HCT116 (cell line): Measurements from ENCODE around the gene LYSMD3. TPM values are rescaled to one million over a fixed set of nuclear protein-coding genes. Genes with fewer than 3 reads are reported as not detected.

Experiments
- ATAC-seq: fragments of 200-7000 bp; cut with Tn5 transposase; 2 replicates; pipeline ENCODE4 v1.9.1; 2020; ENCODE audit warnings: mild to moderate bottlenecking, moderate library complexity
- BruUV-seq: library from RNA; stranded (reverse); fragments of 400-500 nt; replicated peaks from 2 replicates; lab custom pipeline; 2021; lab: Mats Ljungman, UMichigan
- CTCF ChIA-PET: fragments of 300-600 bp; sonication (Branson Sonifier 250); formaldehyde crosslinking; loops from one replicate; lab custom pipeline; 2021; ENCODE audit warnings: antibody characterized with exemption; lab: Charles Lee
- POLR2A ChIA-PET: fragments of 300-600, 350-600 bp; sonication (Branson Sonifier 250); formaldehyde crosslinking; loops from one replicate; lab custom pipeline; 2021; ENCODE audit warnings: antibody characterized with exemption; lab: Charles Lee
- RAD21 ChIA-PET, 2 experiments: fragments of 300-600 bp; sonication (Branson Sonifier 250); formaldehyde crosslinking; loops; one replicate each; lab custom pipeline; 2023; ENCODE audit warnings: low total read pairs in 2 of 2; ENCODE audit not compliant: uncharacterized antibody in 2 of 2, unreplicated experiment in 2 of 2, low non-redundant PET in 1 of 2; lab: Charles Lee
- DNase-seq: peaks from one replicate; pipeline ENCODE4 v3.0.0-alpha.2; 2010; ENCODE audit warnings: low read depth, low spot score
- H2AFZ ChIP-seq: fragments of 200-600 bp; shearing (Covaris generic), sonication (generic); 2 replicates; pipeline ENCODE4 v1.6.1; 2017; ENCODE audit warnings: low read depth, mixed run types, mixed read lengths, antibody characterized with exemption, low read length; ENCODE audit not compliant: poor library complexity, severe bottlenecking
- H3K27ac ChIP-seq: 2 replicates; pipeline ENCODE4 v1.5.1; 2012; ENCODE audit warnings: low read depth, low read length
- H3K27me3 ChIP-seq: fragments of 200-600 bp; sonication (generic); 2 replicates; pipeline ENCODE4 v1.6.1; 2016; ENCODE audit warnings: mixed run types, low read length, mixed read lengths; ENCODE audit not compliant: insufficient read depth
- H3K36me3 ChIP-seq, 2 experiments: fragments of 200-500 bp in 1 of 2; fragments of 200-600 bp in 1 of 2; sonication (Bioruptor generic) in 1 of 2; sonication (generic) in 1 of 2; 2 replicates each; pipeline versions ENCODE4 v1.5.1 to v1.6.1; 2014 to 2016; ENCODE audit warnings: low read length in 2 of 2, inconsistent platforms in 1 of 2, mixed read lengths in 1 of 2, mixed run types in 1 of 2; ENCODE audit not compliant: insufficient read depth in 2 of 2, control insufficient read depth in 1 of 2
- H3K4me1 ChIP-seq, 2 experiments: fragments of 200-600 bp in 1 of 2; sonication (generic) in 1 of 2; 2 replicates each; pipeline versions ENCODE4 v1.5.1 to v1.6.1; 2012 to 2017; ENCODE audit warnings: low read length in 2 of 2, inconsistent platforms in 1 of 2, mild to moderate bottlenecking in 1 of 2, mixed read lengths in 1 of 2, mixed run types in 1 of 2, moderate library complexity in 1 of 2; ENCODE audit not compliant: insufficient read depth in 2 of 2, control insufficient read depth in 1 of 2
- H3K4me2 ChIP-seq: fragments of 200-600 bp; sonication (generic); 2 replicates; pipeline ENCODE4 v1.6.1; 2017; ENCODE audit warnings: mixed run types, low read length, mixed read lengths
- H3K4me3 ChIP-seq, 2 experiments: fragments of 200-600 bp in 1 of 2; sonication (generic) in 1 of 2; replicated peaks in 1 of 2; 2 replicates each; pipeline ENCODE4 v1.5.1; 2011 to 2016; ENCODE audit warnings: low read length in 2 of 2, control low read depth in 1 of 2, low read depth in 1 of 2, mild to moderate bottlenecking in 1 of 2, mixed read lengths in 1 of 2, mixed run types in 1 of 2
- H3K79me2 ChIP-seq: fragments of 200-600 bp; sonication (generic); 2 replicates; pipeline ENCODE4 v1.6.1; 2017; ENCODE audit warnings: mild to moderate bottlenecking, mixed run types, low read length, moderate library complexity, mixed read lengths; ENCODE audit not compliant: insufficient read depth
- H3K9ac ChIP-seq: fragments of 200-600 bp; sonication (generic); 2 replicates; pipeline ENCODE4 v1.6.1; 2016; ENCODE audit warnings: low read length, mixed read lengths
- H3K9me2 ChIP-seq: fragments of 200-600 bp; sonication (generic), shearing (Covaris generic); 2 replicates; pipeline ENCODE4 v1.6.1; 2017; ENCODE audit warnings: mixed run types, mild to moderate bottlenecking, moderate library complexity; ENCODE audit not compliant: insufficient read depth
- H3K9me3 ChIP-seq, 2 experiments: fragments of 200-500 bp in 1 of 2; fragments of 200-600 bp in 1 of 2; sonication (Bioruptor generic) in 1 of 2; sonication (generic) in 1 of 2; 2 replicates each; pipeline ENCODE4 v1.6.1; 2014 to 2017; ENCODE audit warnings: low read length in 2 of 2, mixed read lengths in 2 of 2, inconsistent platforms in 1 of 2, low read depth in 1 of 2, mild to moderate bottlenecking in 1 of 2, mixed run types in 1 of 2, moderate library complexity in 1 of 2; ENCODE audit not compliant: control insufficient read depth in 1 of 2, insufficient read depth in 1 of 2
- H4K20me1 ChIP-seq: fragments of 200-600 bp; sonication (generic), shearing (Covaris generic); 2 replicates; pipeline ENCODE4 v1.6.1; 2017; ENCODE audit warnings: mixed run types, mild to moderate bottlenecking, moderate library complexity; ENCODE audit not compliant: insufficient read depth
- CEBPB ChIP-seq: IDR thresholded peaks from 2 replicates; pipeline ENCODE4 v1.6.1; 2012; ENCODE audit warnings: low read depth
- EGR1 ChIP-seq: IDR thresholded peaks from 2 replicates; pipeline ENCODE4 v1.6.1; 2012; ENCODE audit warnings: low read depth
- EZH2 ChIP-seq: fragments of 200-600 bp; sonication (generic); IDR thresholded peaks from 2 replicates; pipeline ENCODE4 v1.6.1; 2017; ENCODE audit warnings: antibody characterized with exemption, mixed run types
- JUND ChIP-seq: IDR thresholded peaks from 2 replicates; pipeline ENCODE4 v1.6.1; 2012
- POLR2A ChIP-seq: IDR thresholded peaks from 2 replicates; pipeline ENCODE4 v1.7.0; 2011; ENCODE audit warnings: borderline replicate concordance; ENCODE audit not compliant: insufficient read depth, insufficient read length; ENCODE audit errors: extremely low read depth
- POLR2AphosphoS5 ChIP-seq: IDR thresholded peaks from 2 replicates; pipeline ENCODE4 v1.6.1; 2011; ENCODE audit warnings: mild to moderate bottlenecking, low read depth, low read length, moderate library complexity
- RAD21 ChIP-seq: IDR thresholded peaks from 2 replicates; pipeline ENCODE4 v1.6.1; 2012; ENCODE audit warnings: low read depth, mild to moderate bottlenecking
- SIN3A ChIP-seq: IDR thresholded peaks from 2 replicates; pipeline ENCODE4 v1.6.1; 2012; ENCODE audit warnings: low read depth
- SP1 ChIP-seq: IDR thresholded peaks from 2 replicates; pipeline ENCODE4 v1.6.1; 2012; ENCODE audit warnings: low read depth
- SRF ChIP-seq: IDR thresholded peaks from 2 replicates; pipeline ENCODE4 v1.6.1; 2012; ENCODE audit warnings: low read depth
- TCF7L2 ChIP-seq: IDR thresholded peaks from 2 replicates; pipeline ENCODE4 v1.7.0; 2011; ENCODE audit warnings: borderline replicate concordance, inconsistent platforms; ENCODE audit not compliant: insufficient read depth, insufficient read length; ENCODE audit errors: extremely low read depth
- ZFX ChIP-seq: fragments of 450-650 bp; IDR thresholded peaks from 2 replicates; pipeline ENCODE4 v1.6.1; 2017
- ZNF274 ChIP-seq: fragments of 200-500 bp; sonication (Bioruptor generic); IDR thresholded peaks from 2 replicates; pipeline ENCODE4 v1.6.1; 2014; ENCODE audit warnings: mild to moderate bottlenecking, low read depth, low read length, inconsistent platforms
- intact Hi-C: fragments of 100-400 bp; cut with micrococcal nuclease; formaldehyde crosslinking; loops from 2 replicates; pipeline ENCODE4 v1.10.0; 2022
- total RNA-seq: library from RNA; stranded (reverse); gene quantifications from one replicate; pipeline ENCODE4 v1.2.1, GENCODE V29; 2021; ENCODE audit not compliant: unreplicated experiment
- TF ChIP-seq, protein P1 (sequence below): IDR thresholded peaks from 2 replicates; pipeline ENCODE4 v1.6.1; 2012; ENCODE audit warnings: low read depth
- TF ChIP-seq, protein P2 (sequence below): IDR thresholded peaks from 2 replicates; pipeline ENCODE4 v1.6.1; 2011; ENCODE audit warnings: mild to moderate bottlenecking, low read length, moderate library complexity; ENCODE audit not compliant: insufficient replicate concordance; ENCODE audit errors: extremely low read depth
- TF ChIP-seq, protein P3 (sequence below): IDR thresholded peaks from 2 replicates; pipeline ENCODE4 v1.6.1; 2012

Gene LYSMD3
- total RNA-seq, 1 experiment from 2014 or later: 18.0 TPM

- TF ChIP-seq, protein P1, sequence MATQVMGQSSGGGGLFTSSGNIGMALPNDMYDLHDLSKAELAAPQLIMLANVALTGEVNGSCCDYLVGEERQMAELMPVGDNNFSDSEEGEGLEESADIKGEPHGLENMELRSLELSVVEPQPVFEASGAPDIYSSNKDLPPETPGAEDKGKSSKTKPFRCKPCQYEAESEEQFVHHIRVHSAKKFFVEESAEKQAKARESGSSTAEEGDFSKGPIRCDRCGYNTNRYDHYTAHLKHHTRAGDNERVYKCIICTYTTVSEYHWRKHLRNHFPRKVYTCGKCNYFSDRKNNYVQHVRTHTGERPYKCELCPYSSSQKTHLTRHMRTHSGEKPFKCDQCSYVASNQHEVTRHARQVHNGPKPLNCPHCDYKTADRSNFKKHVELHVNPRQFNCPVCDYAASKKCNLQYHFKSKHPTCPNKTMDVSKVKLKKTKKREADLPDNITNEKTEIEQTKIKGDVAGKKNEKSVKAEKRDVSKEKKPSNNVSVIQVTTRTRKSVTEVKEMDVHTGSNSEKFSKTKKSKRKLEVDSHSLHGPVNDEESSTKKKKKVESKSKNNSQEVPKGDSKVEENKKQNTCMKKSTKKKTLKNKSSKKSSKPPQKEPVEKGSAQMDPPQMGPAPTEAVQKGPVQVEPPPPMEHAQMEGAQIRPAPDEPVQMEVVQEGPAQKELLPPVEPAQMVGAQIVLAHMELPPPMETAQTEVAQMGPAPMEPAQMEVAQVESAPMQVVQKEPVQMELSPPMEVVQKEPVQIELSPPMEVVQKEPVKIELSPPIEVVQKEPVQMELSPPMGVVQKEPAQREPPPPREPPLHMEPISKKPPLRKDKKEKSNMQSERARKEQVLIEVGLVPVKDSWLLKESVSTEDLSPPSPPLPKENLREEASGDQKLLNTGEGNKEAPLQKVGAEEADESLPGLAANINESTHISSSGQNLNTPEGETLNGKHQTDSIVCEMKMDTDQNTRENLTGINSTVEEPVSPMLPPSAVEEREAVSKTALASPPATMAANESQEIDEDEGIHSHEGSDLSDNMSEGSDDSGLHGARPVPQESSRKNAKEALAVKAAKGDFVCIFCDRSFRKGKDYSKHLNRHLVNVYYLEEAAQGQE: no peak
- no peak for TF ChIP-seq POLR2A
- TF ChIP-seq, all 23 proteins: peak for 0
Measured at GRCh38 chr5:90483206-90483605, 46.2 kb downstream of the LYSMD3 start (continued).

DNA sequence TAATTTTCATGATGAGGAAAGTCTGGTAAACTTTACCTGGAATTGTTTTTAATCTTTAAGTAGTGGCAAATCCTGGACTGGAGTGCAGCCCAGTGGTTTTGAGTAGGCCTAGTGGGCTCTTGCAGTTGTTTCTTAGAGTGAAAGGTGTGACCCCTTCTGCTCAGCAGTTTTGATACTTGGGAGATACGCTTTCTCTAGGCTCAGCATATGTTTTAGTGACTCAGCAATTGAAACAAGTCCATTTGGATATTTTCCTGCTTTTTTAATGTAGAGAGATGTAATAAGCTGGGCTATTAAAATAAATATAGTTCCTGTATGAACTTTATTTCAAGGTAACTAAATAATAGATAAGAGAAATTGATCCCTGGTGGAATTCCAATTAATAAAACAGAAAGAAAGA is 48.7 kb downstream of the LYSMD3 start:
- no peak overlapping the region for H3K9ac ChIP-seq
- no TSS peak for BruUV-seq
- POLR2A ChIA-PET: no interaction called here
- no peak for ATAC-seq
- peaks cover 2 to 10% of the 10 kb centered on the region in 2 experiments; a peak in 3 of 4 replicates for H3K4me1 ChIP-seq
- no peak for TF ChIP-seq POLR2A
- no peak for TF ChIP-seq SRF
- no peak for TF ChIP-seq ZFX
- TF ChIP-seq CEBPB: no peak
- TF ChIP-seq SIN3A: no peak
- TF ChIP-seq TCF7L2: no peak
- TF ChIP-seq EZH2: no peak
- no peak for TF ChIP-seq POLR2AphosphoS5
- no peak for TF ChIP-seq SP1
- TF ChIP-seq, protein P2, sequence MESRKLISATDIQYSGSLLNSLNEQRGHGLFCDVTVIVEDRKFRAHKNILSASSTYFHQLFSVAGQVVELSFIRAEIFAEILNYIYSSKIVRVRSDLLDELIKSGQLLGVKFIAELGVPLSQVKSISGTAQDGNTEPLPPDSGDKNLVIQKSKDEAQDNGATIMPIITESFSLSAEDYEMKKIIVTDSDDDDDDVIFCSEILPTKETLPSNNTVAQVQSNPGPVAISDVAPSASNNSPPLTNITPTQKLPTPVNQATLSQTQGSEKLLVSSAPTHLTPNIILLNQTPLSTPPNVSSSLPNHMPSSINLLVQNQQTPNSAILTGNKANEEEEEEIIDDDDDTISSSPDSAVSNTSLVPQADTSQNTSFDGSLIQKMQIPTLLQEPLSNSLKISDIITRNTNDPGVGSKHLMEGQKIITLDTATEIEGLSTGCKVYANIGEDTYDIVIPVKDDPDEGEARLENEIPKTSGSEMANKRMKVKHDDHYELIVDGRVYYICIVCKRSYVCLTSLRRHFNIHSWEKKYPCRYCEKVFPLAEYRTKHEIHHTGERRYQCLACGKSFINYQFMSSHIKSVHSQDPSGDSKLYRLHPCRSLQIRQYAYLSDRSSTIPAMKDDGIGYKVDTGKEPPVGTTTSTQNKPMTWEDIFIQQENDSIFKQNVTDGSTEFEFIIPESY: no peak
- TF ChIP-seq ZNF274: no peak
- TF ChIP-seq JUND: no peak
- TF ChIP-seq, protein P3, sequence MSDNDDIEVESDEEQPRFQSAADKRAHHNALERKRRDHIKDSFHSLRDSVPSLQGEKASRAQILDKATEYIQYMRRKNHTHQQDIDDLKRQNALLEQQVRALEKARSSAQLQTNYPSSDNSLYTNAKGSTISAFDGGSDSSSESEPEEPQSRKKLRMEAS: no peak
- no peak for TF ChIP-seq EGR1
- no peak for TF ChIP-seq RAD21
- no peak overlapping the region for H3K4me2 ChIP-seq
- no peak overlapping the region for H3K4me3 ChIP-seq
- H2AFZ ChIP-seq: no peak overlapping the region
- CTCF ChIA-PET: no interaction called here
- no peak for DNase-seq
- RAD21 ChIA-PET: no interaction called here
- H3K9me3 ChIP-seq: no peaks in the 10 kb centered on the region
- intact Hi-C loops: no loop called here
- no peaks in the 10 kb centered on the region for H4K20me1 ChIP-seq
- no peaks in the 10 kb centered on the region for H3K9me2 ChIP-seq
- peaks cover 76% of the 10 kb centered on the region for H3K79me2 ChIP-seq
- H3K27ac ChIP-seq: no peak overlapping the region
- H3K27me3 ChIP-seq: no peaks in the 10 kb centered on the region
- H3K36me3 ChIP-seq: peaks cover 2 to 4% of the 10 kb centered on the region in 2 experiments; a peak in 1 of 4 replicates
